ENCODE measurements around the gene WDR70. TPM values are rescaled to one million over a fixed set of nuclear protein-coding genes. Genes with fewer than 3 reads are reported as not detected.

WDR70 gene
- total RNA-seq, 4 donors from 2014 or later: 24.7 to 200 (median 29.9) TPM

GRCh38 chr5:37424441-37424840 lies 45.3 kb downstream of the WDR70 start:
- peaks cover 0 to 6% (median 0%) of the 10 kb centered on the region in 4 donors for H3K36me3 ChIP-seq
- H3K27ac ChIP-seq: no peak overlapping the region
- TF ChIP-seq CTCF (IDR thresholded peaks at IDR 0.05) (no peak), POLR2A (IDR thresholded peaks at IDR 0.05) (no peak), POLR2AphosphoS5 (IDR thresholded peaks at IDR 0.05) (no peak), EP300 (IDR thresholded peaks at IDR 0.05; ENCODE audit: low read depth) (no peak)
- no peak for DNase-seq
- intact Hi-C loops (cut with DNase I; ENCODE audit: low total_unique reads): no loop called here
- in situ Hi-C loops (cut with MboI; ENCODE audit: low pct_ligation_motif_present in 1 of 4, low pct_unique_long_range_greater_than_20kb in 1 of 4, low sequenced_read_pairs in 3 of 4): loop anchor here in 1 of 4 donors (25.0 kb wide), 2 partner anchors 138 to 763 kb away; no protein-coding TSS in a partner anchor
- 83 to 100% methylated on average over 5 to 8 of the region's 8 CpGs for WGBS, 2 donors (ENCODE audit: low coverage in 1 of 2)
- H3K27me3 ChIP-seq: no peaks in the 10 kb centered on the region
- no peaks in the 10 kb centered on the region for H3K4me1 ChIP-seq
- H3K9me3 ChIP-seq: no peaks in the 10 kb centered on the region
- no peak overlapping the region for H3K4me3 ChIP-seq

- WGBS, 2 donors (ENCODE audit: low coverage in 1 of 2): 88 to 91% methylated on average over 1 of the region's 1 CpG
- Histone ChIP-seq H3K9me3 (no peaks in the 10 kb centered on the region), H3K27ac (no peak overlapping the region), H3K27me3 (no peaks in the 10 kb centered on the region), H3K4me3 (no peak overlapping the region), H3K4me1 (no peaks in the 10 kb centered on the region), H3K36me3 (no peaks in the 10 kb centered on the region)
- no peak for DNase-seq
- intact Hi-C loops (cut with DNase I; ENCODE audit: low total_unique reads) (no loop called here), in situ Hi-C loops (cut with MboI; ENCODE audit: low pct_ligation_motif_present in 1 of 4, low pct_unique_long_range_greater_than_20kb in 1 of 4, low sequenced_read_pairs in 3 of 4) (no loop called here)
- TF ChIP-seq POLR2A (IDR thresholded peaks at IDR 0.05): no peak
- no peak for TF ChIP-seq EP300 (IDR thresholded peaks at IDR 0.05; ENCODE audit: low read depth)
- TF ChIP-seq CTCF (IDR thresholded peaks at IDR 0.05): no peak
- no peak for TF ChIP-seq POLR2AphosphoS5 (IDR thresholded peaks at IDR 0.05)
These were observed 48.9 kb downstream of the WDR70 start for GRCh38 chr5:37428044-37428443.

GRCh38 chr5:37435261-37435660 lies 56.1 kb downstream of the WDR70 start:
- no peak for DNase-seq
- no peaks in the 10 kb centered on the region for H3K4me1 ChIP-seq
- H3K27ac ChIP-seq: no peak overlapping the region
- TF ChIP-seq POLR2A (IDR thresholded peaks at IDR 0.05) (no peak), CTCF (IDR thresholded peaks at IDR 0.05) (no peak), EP300 (IDR thresholded peaks at IDR 0.05; ENCODE audit: low read depth) (no peak), POLR2AphosphoS5 (IDR thresholded peaks at IDR 0.05) (no peak)
- no peak overlapping the region for H3K4me3 ChIP-seq
- in situ Hi-C loops (cut with MboI; ENCODE audit: low pct_ligation_motif_present in 1 of 4, low pct_unique_long_range_greater_than_20kb in 1 of 4, low sequenced_read_pairs in 3 of 4): no loop called here
- H3K9me3 ChIP-seq: no peaks in the 10 kb centered on the region
- peaks cover 0 to 11% (median 0%) of the 10 kb centered on the region in 4 donors for H3K36me3 ChIP-seq
- H3K27me3 ChIP-seq: no peaks in the 10 kb centered on the region
- intact Hi-C loops (cut with DNase I; ENCODE audit: low total_unique reads): no loop called here

- no peak overlapping the region for H3K4me3 ChIP-seq
- H3K4me1 ChIP-seq: no peaks in the 10 kb centered on the region
- intact Hi-C loops (cut with DNase I; ENCODE audit: low total_unique reads): no loop called here
- no peaks in the 10 kb centered on the region for H3K27me3 ChIP-seq
- DNase-seq: no peak
- H3K9me3 ChIP-seq: no peaks in the 10 kb centered on the region
- WGBS, 2 donors (ENCODE audit: low coverage in 1 of 2): 85 to 88% methylated on average over 3 of the region's 3 CpGs
- no peak overlapping the region for H3K27ac ChIP-seq
- peaks cover 0 to 11% (median 0%) of the 10 kb centered on the region in 4 donors for H3K36me3 ChIP-seq
- in situ Hi-C loops (cut with MboI; ENCODE audit: low pct_ligation_motif_present in 1 of 4, low pct_unique_long_range_greater_than_20kb in 1 of 4, low sequenced_read_pairs in 3 of 4): no loop called here
- no peak for TF ChIP-seq POLR2A (IDR thresholded peaks at IDR 0.05)
- TF ChIP-seq CTCF (IDR thresholded peaks at IDR 0.05): no peak
- TF ChIP-seq POLR2AphosphoS5 (IDR thresholded peaks at IDR 0.05): no peak
These were observed 57.2 kb downstream of the WDR70 start for GRCh38 chr5:37436146-37436934.

Data from transverse colon (tissue), 4 donors.